BE2C (cell line): Measurements from ENCODE around the gene ATP5PO.

ENCODE experiments used
- DNase-seq: peaks from one replicate; pipeline ENCODE4 v3.0.0-alpha.2; 2020
- H3K27me3 ChIP-seq: fragments of 250-450 bp; sonication (Bioruptor Pico); 2 replicates; pipeline ENCODE4 v1.5.1; 2020; ENCODE audit warnings: mild to moderate bottlenecking
- H3K36me3 ChIP-seq: fragments of 250-450 bp; sonication (Bioruptor Pico); 2 replicates; pipeline ENCODE4 v1.5.1; 2020; ENCODE audit warnings: mild to moderate bottlenecking
- H3K4me1 ChIP-seq: fragments of 250-450 bp; sonication (Bioruptor Pico); 2 replicates; pipeline ENCODE4 v1.5.1; 2020
- H3K4me3 ChIP-seq: 2 replicates; pipeline ENCODE4 v1.5.1; 2011; ENCODE audit warnings: low read depth, low read length
- H3K9me3 ChIP-seq: fragments of 250-450 bp; sonication (Bioruptor Pico); 2 replicates; pipeline ENCODE4 v1.5.1; 2020
- TF ChIP-seq, protein P1 (sequence below): IDR thresholded peaks from 2 replicates; pipeline ENCODE4 v1.5.1; 2012; ENCODE audit warnings: mild to moderate bottlenecking, low read depth, low read length

Gene ATP5PO

DNA sequence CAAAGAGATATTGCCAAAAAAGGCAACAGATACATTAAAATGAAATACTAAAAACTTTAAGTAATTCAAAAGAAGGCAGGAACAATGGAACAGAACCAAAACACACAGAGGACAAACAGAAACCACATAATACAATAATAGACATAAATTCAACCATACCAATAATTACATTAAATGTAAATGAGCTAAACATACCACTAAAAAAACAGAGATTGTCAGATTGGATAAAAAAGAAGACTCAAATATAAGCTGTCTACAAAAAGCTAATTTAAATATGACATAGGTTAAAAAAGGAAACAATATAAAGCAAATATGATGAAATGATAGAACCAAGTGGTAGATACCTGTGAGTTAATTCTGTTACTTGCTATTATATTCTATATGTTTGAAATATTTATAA is 44.1 kb upstream of the ATP5PO start:
- no peaks in the 10 kb centered on the region; the same call in 1 of the 2 replicates for H3K9me3 ChIP-seq
- H3K27me3 ChIP-seq = peaks cover 22% of the 10 kb centered on the region
- H3K36me3 ChIP-seq = no peaks in the 10 kb centered on the region
- DNase-seq = no peak
- TF ChIP-seq, protein P1, sequence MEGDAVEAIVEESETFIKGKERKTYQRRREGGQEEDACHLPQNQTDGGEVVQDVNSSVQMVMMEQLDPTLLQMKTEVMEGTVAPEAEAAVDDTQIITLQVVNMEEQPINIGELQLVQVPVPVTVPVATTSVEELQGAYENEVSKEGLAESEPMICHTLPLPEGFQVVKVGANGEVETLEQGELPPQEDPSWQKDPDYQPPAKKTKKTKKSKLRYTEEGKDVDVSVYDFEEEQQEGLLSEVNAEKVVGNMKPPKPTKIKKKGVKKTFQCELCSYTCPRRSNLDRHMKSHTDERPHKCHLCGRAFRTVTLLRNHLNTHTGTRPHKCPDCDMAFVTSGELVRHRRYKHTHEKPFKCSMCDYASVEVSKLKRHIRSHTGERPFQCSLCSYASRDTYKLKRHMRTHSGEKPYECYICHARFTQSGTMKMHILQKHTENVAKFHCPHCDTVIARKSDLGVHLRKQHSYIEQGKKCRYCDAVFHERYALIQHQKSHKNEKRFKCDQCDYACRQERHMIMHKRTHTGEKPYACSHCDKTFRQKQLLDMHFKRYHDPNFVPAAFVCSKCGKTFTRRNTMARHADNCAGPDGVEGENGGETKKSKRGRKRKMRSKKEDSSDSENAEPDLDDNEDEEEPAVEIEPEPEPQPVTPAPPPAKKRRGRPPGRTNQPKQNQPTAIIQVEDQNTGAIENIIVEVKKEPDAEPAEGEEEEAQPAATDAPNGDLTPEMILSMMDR = no peak
- no peaks in the 10 kb centered on the region for H3K4me1 ChIP-seq
- no peak overlapping the region for H3K4me3 ChIP-seq

DNA sequence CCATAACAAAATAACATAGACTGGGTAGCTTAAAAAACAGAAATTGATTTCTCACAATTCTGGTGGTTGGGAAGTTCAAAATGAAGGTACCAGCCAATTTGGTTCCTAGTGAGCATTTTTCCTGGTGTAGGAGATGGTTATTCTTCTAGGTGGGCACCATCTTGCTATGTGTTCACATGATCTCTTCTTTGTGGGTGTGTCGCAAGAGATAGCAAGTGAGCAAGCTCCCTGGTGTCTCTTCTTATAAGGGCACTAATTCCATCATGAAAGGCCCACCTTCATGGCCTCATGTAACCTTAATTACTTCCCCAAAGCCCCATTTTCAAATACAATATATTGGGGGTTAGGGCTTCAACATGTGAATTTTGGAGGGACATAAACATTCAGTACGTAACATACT is 38.8 kb upstream of the ATP5PO start:
- Histone ChIP-seq H3K4me3 (no peak overlapping the region), H3K27me3 (peaks cover 12% of the 10 kb centered on the region; the same call in 1 of the 2 replicates), H3K36me3 (no peaks in the 10 kb centered on the region), H3K9me3 (no peaks in the 10 kb centered on the region; the same call in 1 of the 2 replicates), H3K4me1 (no peaks in the 10 kb centered on the region)
- TF ChIP-seq, protein P1 = no peak
- no peak for DNase-seq

DNA sequence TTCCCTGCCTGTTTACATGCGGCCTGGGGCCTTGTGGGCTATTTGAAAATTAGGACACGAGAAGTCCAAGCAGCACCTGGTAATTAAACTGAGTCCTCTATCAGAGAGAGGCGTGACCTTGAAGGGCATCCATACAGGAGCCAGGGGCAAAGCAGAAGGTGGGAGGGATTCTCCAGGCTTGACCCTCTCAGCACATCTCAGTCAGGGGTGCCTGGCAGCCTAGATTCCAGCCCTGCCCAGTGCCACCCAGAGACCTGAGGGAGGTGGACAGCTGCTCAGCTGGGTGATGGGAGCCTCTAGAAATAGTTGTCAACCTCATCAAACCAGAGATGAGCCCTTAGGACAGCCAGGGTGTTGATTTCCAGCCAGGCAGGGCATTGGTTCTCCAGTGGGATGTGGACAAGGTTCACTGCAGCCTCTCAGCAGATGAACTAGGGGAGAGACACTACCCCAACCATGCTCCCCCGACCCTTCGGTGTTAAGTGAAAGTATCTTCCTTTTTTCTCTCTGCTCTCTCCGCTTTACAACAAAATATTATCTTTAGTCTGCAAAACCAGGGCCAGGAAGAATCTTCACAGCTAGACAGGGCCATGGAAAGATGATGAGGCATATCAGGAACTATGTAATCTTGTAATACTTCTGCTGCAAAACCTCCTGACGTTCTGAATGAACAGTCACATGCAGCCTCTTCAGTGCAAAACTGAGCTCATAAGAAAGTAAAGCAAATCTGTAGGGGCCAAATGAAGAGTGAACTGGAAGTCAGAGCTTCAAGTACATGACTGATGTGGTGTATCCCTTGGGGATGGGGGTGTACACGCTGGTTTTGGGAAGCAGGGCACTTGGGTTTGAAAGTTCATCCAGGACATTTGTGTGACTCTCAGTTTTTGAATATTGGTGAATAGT is 35.9 kb upstream of the ATP5PO start:
- DNase-seq = no peak
- Histone ChIP-seq H3K36me3 (no peaks in the 10 kb centered on the region), H3K4me1 (peaks cover 11% of the 10 kb centered on the region), H3K27me3 (peaks cover 2% of the 10 kb centered on the region; the same call in 1 of the 2 replicates), H3K9me3 (no peaks in the 10 kb centered on the region), H3K4me3 (no peak overlapping the region)
- TF ChIP-seq, protein P1 = no peak

DNA sequence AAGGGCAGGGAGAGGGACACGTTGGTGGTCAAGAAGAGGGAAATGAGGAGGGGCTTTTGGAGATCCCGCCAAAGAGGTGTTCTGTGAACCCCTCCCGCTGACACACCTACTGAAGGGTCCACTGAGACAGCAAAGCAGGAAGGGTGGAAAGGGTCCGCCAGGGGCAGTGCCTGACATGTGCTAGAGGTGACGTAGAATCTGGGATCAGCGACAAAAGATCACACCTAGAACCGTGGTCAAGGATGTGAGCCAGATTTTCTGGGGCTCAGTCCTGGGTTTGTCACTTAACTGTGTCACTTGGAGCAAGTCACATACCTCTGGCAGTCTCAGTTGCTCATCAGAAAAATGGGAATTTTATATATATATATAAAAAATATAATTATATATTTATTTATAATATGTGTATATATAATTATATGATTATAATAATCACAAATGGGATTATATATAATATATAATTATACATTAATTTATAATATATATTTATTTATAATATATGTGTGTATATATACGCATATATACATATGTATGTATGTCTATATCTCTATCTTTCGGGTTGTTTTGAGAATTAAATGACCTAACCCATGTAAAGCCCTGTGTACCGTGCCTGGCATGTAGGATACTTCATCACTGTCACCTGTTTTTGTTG is 35.0 kb upstream of the ATP5PO start:
- no peak for DNase-seq
- Histone ChIP-seq H3K36me3 (no peaks in the 10 kb centered on the region), H3K27me3 (no peaks in the 10 kb centered on the region), H3K4me3 (no peak overlapping the region), H3K4me1 (peaks cover 11% of the 10 kb centered on the region), H3K9me3 (no peaks in the 10 kb centered on the region)
- TF ChIP-seq, protein P1 = no peak

DNA sequence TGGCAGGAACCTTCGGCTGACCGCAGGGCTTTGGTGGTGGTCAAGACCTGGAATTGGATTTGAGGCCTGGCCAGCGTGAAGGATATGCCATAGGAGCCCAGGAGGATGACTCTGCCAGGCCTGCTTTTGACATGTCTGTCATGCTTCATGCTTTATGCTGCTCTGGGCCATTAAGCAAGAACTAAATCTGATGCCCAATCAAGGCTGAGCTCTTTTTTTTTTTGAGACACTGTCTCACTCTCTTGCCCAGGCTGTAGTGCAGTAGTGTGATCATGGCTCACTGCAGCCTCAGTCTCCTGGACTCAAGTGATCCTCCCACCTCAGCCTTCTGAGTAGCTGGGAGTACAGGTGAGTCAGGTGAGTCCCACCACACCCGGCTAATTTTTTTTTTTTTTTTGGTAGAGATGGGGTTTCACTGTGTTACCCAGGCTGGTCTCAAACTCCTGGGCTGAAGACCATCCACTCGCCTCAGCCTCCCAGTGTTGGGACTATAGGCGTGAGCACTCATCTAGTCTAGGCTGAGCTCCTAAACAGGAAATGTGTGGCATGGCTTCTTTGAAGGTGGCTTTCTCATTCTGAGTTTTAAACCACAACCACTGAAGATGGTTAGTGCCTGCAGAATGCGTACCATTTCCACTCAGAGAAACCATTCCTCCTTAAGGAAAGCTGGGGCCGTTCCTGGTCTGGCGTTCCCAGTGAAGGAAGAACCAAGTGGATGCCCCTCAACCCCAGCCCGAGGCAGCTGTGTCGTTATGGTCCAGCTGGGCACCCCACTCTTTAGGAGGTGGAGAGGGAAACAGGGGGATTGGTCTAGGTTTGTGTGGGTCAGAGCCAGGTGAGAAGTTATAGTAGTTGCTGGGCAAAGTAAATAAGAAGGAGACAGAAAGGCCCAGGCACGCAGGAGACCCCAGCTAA is 34.2 kb upstream of the ATP5PO start:
- TF ChIP-seq, protein P1 = no peak
- Histone ChIP-seq H3K4me1 (peaks cover 11% of the 10 kb centered on the region), H3K9me3 (no peaks in the 10 kb centered on the region), H3K4me3 (no peak overlapping the region), H3K36me3 (no peaks in the 10 kb centered on the region), H3K27me3 (no peaks in the 10 kb centered on the region)
- no peak for DNase-seq
